Measurements from ENCODE around the gene PATJ. TPM values are rescaled to one million over a fixed set of nuclear protein-coding genes. Genes with fewer than 3 reads are reported as not detected.

The PATJ gene
- total RNA-seq, 1 donor from 2014 or later, result 31.2 TPM

DNA sequence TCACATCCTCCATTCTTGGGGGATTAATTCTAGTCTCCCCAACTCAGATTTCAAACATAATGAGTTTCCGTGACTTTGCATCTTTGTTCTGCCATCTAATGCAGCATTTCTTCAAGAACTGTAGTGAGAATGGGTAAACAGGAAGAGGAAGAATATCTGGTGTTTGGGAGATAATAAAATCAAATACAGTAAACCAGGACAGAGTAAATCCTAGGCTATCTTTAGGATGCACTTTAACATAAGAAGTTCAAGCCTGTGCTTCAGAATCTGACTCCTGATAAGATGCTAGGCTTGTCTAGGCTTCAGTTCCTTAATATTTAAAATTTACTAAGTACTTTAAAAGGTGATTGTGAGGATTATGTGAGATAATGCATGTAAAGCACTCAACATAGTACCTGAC, 27.9 kb downstream of the PATJ start:
- Mint-ChIP-seq H3K4me3 (no peak overlapping the region), H3K4me1 (no peaks in the 10 kb centered on the region), H3K27me3 (no peaks in the 10 kb centered on the region), H3K36me3 (ENCODE audit: low read depth) (peaks cover 46% of the 10 kb centered on the region), H3K27ac (no peak overlapping the region), H3K9me3 (no peaks in the 10 kb centered on the region)
- ATAC-seq (ENCODE audit: low read depth) (no peak), DNase-seq (no peak)
- POLR2A ChIA-PET, result no interaction called here
- TF ChIP-seq, protein P1, sequence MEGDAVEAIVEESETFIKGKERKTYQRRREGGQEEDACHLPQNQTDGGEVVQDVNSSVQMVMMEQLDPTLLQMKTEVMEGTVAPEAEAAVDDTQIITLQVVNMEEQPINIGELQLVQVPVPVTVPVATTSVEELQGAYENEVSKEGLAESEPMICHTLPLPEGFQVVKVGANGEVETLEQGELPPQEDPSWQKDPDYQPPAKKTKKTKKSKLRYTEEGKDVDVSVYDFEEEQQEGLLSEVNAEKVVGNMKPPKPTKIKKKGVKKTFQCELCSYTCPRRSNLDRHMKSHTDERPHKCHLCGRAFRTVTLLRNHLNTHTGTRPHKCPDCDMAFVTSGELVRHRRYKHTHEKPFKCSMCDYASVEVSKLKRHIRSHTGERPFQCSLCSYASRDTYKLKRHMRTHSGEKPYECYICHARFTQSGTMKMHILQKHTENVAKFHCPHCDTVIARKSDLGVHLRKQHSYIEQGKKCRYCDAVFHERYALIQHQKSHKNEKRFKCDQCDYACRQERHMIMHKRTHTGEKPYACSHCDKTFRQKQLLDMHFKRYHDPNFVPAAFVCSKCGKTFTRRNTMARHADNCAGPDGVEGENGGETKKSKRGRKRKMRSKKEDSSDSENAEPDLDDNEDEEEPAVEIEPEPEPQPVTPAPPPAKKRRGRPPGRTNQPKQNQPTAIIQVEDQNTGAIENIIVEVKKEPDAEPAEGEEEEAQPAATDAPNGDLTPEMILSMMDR (IDR thresholded peaks at IDR 0.05), result no peak
- intact Hi-C loops (cut with micrococcal nuclease), result no loop called here
- CTCF ChIA-PET, result no interaction called here

DNA sequence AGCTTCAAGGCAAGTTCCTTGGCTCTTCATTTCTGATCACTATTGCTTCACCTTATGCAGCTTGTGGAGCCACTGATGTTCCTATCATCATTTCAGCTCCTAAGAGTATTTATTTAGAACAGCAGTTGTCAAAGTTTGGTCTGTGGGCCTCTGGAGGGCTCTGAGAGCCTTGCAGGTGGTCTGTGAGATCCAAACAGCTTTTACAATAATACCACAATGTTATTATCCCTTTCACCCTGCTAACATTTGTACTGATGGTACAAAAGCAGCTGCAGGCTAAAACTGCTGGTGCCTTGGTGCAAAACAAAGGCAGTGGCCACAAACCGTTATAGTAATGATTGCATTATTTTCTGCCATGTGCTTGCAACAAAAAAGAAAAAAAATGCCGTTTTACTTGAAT, 33.8 kb downstream of the PATJ start:
- DNase-seq (no peak), ATAC-seq (ENCODE audit: low read depth) (no peak)
- intact Hi-C loops (cut with micrococcal nuclease), result no loop called here
- POLR2A ChIA-PET, result no interaction called here
- no peaks in the 10 kb centered on the region for H3K4me1 Mint-ChIP-seq
- TF ChIP-seq, protein P1 (IDR thresholded peaks at IDR 0.05), result no peak
- no peaks in the 10 kb centered on the region for H3K27me3 Mint-ChIP-seq
- peaks cover 33% of the 10 kb centered on the region for H3K36me3 Mint-ChIP-seq (ENCODE audit: low read depth)
- no peaks in the 10 kb centered on the region for H3K9me3 Mint-ChIP-seq
- CTCF ChIA-PET, result no interaction called here
- H3K4me3 Mint-ChIP-seq, result no peak overlapping the region
- no peak overlapping the region for H3K27ac Mint-ChIP-seq

GRCh38 chr1:61779231-61779630, 37.0 kb downstream of the PATJ start:
- no peak overlapping the region for H3K27ac Mint-ChIP-seq
- ChIA-PET CTCF (no interaction called here), POLR2A (no interaction called here)
- TF ChIP-seq, protein P1 (IDR thresholded peaks at IDR 0.05), result no peak
- H3K9me3 Mint-ChIP-seq, result no peaks in the 10 kb centered on the region
- peaks cover 24% of the 10 kb centered on the region for H3K36me3 Mint-ChIP-seq (ENCODE audit: low read depth)
- no peaks in the 10 kb centered on the region for H3K4me1 Mint-ChIP-seq
- no peak overlapping the region for H3K4me3 Mint-ChIP-seq
- DNase-seq (no peak), ATAC-seq (ENCODE audit: low read depth) (no peak)
- intact Hi-C loops (cut with micrococcal nuclease), result no loop called here
- no peaks in the 10 kb centered on the region for H3K27me3 Mint-ChIP-seq

DNA sequence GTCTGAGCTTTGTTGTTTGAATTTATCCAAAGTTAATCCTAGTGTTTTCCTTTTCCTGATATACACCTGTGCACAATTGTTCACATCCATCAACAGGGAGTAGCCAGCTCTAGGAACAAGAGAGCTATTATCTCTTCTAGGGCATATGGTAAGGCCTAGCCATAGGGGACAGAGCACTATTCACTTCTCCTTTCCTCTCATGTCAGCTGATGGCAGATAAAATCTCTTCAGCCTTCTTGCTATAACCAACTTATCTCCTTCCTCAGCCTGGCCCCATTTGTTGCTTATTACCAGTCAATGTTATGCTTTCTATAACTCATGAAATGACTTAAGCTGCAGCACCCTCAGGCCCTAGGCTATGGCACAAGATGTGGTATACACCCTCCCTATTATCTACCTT, 38.9 kb downstream of the PATJ start:
- CTCF ChIA-PET, result no interaction called here
- peaks cover 13% of the 10 kb centered on the region for H3K36me3 Mint-ChIP-seq (ENCODE audit: low read depth)
- no peak overlapping the region for H3K27ac Mint-ChIP-seq
- no peaks in the 10 kb centered on the region for H3K9me3 Mint-ChIP-seq
- DNase-seq, result no peak
- H3K4me3 Mint-ChIP-seq, result no peak overlapping the region
- no peaks in the 10 kb centered on the region for H3K4me1 Mint-ChIP-seq
- ATAC-seq (ENCODE audit: low read depth), result no peak
- POLR2A ChIA-PET, result no interaction called here
- intact Hi-C loops (cut with micrococcal nuclease), result no loop called here
- TF ChIP-seq, protein P1 (IDR thresholded peaks at IDR 0.05), result no peak
- no peaks in the 10 kb centered on the region for H3K27me3 Mint-ChIP-seq

- no peak for ATAC-seq (ENCODE audit: low read depth)
- no peaks in the 10 kb centered on the region for H3K4me1 Mint-ChIP-seq
- H3K9me3 Mint-ChIP-seq, result no peaks in the 10 kb centered on the region
- intact Hi-C loops (cut with micrococcal nuclease), result no loop called here
- TF ChIP-seq, protein P1 (IDR thresholded peaks at IDR 0.05), result no peak
- ChIA-PET POLR2A (no interaction called here), CTCF (no interaction called here)
- H3K27ac Mint-ChIP-seq, result no peak overlapping the region
- no peaks in the 10 kb centered on the region for H3K27me3 Mint-ChIP-seq
- H3K4me3 Mint-ChIP-seq, result no peak overlapping the region
- peaks cover 22% of the 10 kb centered on the region for H3K36me3 Mint-ChIP-seq (ENCODE audit: low read depth)
- DNase-seq, result no peak
Measured at GRCh38 chr1:61782771-61783170, 40.5 kb downstream of the PATJ start.
